GM18907 (cell line): ENCODE measurements around the gene PTPRN2.

ENCODE experiments used
- ATAC-seq: cut with Tn5 transposase; IDR thresholded peaks from one replicate; pipeline ENCODE4 v1.9.1; 2021; ENCODE audit warnings: mild to moderate bottlenecking, moderate library complexity; ENCODE audit not compliant: unreplicated experiment

The PTPRN2 gene

GRCh38 chr7:158374586-158374985, 213.0 kb downstream of the PTPRN2 start:
- ATAC-seq: no peak

DNA sequence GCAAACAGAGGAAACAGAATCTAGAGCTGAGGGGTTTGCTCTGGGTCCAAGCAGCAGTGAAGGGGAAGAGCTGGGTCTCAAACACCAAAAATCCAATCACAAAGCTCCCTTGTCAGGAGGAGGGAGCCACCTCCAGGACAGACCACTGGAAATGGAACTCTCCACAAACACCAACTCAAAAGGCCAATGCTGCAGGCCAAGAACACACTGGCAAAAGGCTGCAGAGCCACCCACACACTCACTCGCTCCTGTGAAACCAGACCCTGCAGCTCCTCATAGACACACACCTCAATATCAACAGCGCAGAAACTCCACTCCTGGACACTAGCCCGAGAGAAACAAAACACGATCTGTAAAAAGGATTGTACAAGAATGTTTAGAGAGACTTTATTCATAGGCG, 213.5 kb downstream of the PTPRN2 start:
- no peak for ATAC-seq

DNA sequence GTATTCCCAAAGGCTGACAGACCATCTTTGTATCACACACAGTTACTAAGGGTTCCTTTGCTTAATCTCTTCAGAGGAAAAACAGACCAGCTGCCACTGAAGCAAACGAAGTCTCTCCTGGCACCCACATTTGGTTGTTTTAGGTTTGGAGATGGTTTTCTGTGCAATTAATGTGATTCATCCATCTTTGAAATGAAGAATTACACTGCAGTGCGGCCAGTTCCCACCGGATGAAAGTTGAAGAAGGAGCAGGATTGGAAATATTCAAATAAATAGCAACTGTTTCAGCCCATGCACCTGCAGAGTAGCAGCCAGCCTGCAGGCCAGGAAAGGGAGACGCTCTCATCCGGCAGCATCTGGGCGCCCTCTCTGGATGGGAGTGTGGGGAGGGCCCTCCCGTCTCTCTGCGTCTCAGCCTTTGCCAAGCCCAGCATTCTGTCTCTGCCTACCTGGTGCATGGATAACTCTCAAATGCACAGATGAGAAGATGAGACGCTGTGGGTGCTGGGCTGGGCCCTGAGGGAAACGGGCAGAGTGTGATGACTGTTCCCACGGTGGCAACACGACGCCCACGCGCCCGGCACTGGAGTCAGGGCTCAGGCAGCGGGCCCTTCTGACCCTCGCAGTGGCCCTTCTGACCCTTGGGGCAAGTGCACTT, 214.0 kb downstream of the PTPRN2 start:
- ATAC-seq: no peak

GRCh38 chr7:158372400-158373342, 215.0 kb downstream of the PTPRN2 start:
- no peak for ATAC-seq

DNA sequence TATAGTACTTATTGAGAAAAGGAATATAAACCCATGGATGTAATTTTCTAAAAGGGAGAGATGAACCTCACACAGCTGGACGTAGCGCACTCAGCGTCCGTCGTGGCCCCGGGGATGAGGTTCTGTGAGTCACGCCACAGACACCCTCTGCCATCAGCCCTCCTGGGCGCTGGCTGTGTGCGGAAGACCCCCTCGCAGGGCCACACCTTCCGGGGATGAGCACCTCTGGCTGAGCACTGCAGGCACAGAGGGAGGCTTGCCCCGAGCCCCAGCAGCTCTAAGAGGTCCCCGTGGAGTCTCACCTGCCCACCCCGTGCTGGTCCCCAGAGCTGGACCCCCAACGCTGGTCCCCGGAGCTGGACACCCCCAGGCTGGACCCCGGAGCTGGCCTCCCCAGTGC, 215.8 kb downstream of the PTPRN2 start:
- ATAC-seq: no peak

- no peak for ATAC-seq
These were observed 217.8 kb downstream of the PTPRN2 start for GRCh38 chr7:158369866-158370265.

DNA sequence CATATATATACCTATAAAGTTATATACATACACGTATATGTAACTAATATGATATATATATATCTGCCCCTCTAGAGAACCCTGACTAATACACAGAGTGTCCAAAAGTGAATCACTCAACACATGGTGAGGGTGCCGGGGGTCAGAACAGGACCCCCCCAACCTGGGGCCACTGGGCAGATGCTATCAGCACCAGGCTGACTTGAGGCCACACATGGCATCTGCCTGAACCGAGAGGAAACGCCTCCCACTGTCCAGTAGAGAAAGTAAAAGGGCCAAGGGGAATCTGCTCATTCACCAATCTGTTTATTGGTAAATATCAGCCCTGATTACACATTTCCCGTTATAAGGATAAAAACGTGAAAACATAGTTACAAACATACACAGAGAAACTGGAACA, 218.3 kb downstream of the PTPRN2 start:
- no peak for ATAC-seq

GRCh38 chr7:158368449-158368848, 219.2 kb downstream of the PTPRN2 start:
- no peak for ATAC-seq

DNA sequence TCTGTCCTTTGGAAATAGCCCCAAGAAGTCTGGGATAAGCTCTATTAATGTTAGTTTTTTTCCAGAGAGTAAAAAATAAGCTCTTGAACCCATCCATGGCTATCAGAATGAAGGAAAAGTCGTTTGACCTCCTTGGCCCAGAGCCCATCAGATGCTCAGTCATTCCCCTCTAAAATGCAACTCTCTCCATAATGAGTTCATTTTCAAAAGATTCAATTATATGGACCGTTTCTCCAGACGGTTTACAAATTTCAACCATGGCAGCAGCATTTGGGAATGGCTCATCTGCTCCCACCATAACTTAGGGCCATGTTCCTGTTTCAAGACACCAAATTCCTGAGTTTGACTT, 220.0 kb downstream of the PTPRN2 start:
- no peak for ATAC-seq

- no peak for ATAC-seq
These were observed 220.5 kb downstream of the PTPRN2 start for GRCh38 chr7:158366916-158367633.

DNA sequence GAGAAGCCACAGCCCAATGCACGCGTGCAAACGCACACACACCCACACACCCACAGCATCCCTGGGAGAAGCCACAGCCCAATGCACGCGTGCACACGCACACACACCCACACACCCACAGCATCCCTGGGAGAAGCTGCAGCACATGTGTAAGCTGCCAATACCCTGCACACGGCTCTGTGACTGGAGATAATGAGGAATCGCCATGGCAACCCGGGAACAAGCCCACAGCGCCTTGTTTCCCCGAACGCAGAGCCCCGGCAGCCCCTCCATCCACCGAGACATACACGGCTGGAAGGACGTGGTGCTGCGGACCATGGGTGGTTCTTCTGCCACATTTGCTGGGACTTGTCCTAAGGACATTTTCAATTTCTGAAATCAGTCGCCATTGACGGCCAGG, 221.3 kb downstream of the PTPRN2 start:
- ATAC-seq: no peak

- no peak for ATAC-seq
These were observed 222.4 kb downstream of the PTPRN2 start for GRCh38 chr7:158365267-158365666.

GRCh38 chr7:158364451-158364850, 223.2 kb downstream of the PTPRN2 start:
- no peak for ATAC-seq

- ATAC-seq: no peak
These were observed 224.4 kb downstream of the PTPRN2 start for GRCh38 chr7:158362912-158363905.

DNA sequence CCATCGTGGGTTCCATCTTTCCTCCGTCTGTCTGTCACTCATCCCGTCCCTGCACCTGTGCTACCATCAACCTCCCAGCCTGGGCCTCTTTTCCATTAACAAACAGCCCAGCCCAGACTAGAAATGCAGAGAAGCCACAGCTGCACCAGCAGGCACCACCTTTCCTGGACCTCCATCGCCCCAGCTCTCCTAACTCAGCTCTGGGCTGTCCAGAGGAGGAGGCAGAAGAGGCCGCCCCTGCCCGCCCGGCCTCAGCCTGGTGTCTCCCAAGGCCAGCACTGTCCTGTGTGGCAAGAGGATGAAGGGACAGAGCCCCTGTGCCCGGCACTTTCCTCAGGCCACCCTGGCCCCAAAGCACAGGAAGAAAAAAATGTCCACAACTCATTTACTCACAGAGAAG, 225.6 kb downstream of the PTPRN2 start:
- no peak for ATAC-seq

DNA sequence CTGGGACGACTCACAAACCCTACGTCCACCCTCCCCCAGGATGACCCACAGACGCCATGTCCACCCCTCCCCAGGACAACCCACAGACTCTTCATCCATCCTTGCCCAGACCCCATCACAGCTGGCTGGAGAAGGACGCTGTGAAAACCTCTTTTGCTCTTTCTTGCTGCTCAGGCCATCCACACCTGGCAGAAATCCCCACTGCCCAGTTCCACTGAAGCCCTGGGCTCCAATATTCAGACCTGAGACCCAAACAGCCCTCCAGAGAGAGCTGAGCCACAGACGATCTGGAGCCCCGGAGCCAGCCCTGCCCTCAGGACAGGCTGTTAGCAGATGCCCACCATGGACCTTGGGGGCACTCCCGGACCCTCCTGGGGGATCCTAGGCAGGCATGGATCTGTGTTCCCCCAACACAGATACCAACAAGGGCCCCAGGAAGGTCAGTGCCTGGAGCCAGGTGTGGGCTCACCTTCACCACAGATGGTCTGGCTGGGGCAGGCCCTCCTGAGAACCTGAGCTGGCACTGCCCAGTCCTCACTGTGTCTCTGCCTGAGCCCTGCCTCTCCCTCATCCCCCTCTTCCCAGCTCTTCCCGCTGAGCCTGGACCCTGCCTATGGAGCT, 226.2 kb downstream of the PTPRN2 start:
- no peak for ATAC-seq

DNA sequence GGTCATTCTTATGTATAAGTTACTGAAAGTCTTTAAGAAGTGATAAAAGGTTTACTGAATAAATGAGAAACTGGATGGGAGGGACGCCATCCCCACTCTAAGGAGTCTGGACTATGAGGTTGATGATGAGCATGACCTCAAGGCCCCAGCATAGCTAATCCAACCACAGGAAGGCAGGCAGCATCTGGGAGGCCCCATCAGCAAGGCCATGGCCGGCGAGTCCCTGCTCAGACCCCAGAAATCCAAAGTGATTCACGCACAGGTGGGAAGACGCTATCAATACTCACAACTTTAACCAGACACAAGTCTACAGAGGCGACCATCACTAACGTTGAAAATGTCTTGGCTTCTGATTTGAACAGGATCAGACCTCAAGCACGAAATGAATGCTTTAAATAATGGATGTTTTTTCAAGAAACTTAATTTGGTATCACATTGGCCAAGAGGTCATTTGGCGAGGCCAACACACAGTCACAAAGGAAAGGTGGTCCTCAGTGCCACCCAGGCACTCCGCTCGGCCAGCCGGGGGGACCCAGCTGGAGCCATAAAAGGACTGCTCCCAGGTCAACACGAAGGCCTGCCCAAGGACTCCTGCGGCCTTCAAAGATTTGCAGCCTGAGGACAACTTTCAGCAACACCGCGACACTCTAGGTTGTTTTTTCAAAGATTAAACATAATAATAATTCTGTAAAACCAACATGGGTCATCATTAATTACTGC, 228.5 kb downstream of the PTPRN2 start:
- ATAC-seq: no peak

DNA sequence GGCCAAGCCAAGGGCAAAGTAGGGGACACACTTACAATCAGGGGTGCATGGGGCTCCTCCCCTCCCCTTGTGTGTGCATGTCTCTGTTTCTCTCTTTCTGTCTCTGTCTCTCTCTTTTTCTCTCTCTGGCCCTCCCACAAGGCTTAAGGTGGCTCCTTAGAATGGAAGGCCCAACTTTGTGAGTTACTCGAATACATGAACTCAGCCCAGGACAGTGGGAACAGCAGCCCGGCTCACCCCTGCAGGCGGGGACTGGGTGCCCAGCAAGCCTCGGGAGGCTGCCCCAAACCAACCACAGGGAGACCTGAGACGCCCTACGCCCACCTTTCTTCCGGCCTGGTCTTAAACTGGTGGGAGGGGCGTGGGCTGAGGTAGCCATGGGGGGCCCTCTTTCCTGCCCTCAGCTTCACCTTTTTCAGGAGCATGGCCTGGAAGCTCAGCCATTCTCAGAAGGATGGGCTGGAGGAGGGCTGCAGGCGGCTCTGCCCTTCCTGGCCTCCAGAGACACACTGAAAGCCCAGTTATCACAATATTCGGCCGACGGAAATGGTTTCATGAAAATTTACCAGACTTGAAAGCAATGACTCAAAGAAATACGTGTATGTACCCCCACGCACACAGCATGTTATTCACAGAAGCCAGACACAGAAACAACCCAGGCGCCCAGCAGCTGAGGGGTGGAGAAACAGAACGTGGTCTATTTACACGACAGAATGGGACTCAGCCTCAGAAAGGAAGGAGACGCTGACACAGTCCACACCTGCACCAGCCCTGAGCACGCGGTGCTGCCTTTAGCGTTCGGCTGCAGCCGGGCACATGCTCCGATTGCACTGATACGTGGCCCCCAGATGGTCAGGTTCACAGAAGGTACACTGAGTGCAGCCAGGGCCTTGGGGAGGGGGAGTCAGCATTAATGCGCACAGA, 229.5 kb downstream of the PTPRN2 start:
- ATAC-seq: no peak
